Thyroid gland (tissue), 4 donors: Measurements from ENCODE around the gene OTOL1.
"Not testable (repeated sequence)": the region's sequence is repeated elsewhere in the genome, so short reads cannot be mapped to it uniquely, and the experiment has no call there.

ENCODE experiments used
- POLR2A ChIP-seq, 2 donors: fragments of 450-650 bp; IDR thresholded peaks; one replicate each; pipeline ENCODE4 v1.6.1; 2017; ENCODE audit warnings: antibody characterized with exemption in 2 of 2, mild to moderate bottlenecking in 2 of 2, moderate library complexity in 1 of 2
- TF ChIP-seq, protein P1 (sequence below), 6 experiments: fragments of 200-600 bp in 3 of 6; fragments of 450-650 bp in 3 of 6; sonication (generic) in 3 of 6; IDR thresholded peaks; one replicate each; pipeline ENCODE4 v1.5.1; 2016 to 2019; ENCODE audit warnings: antibody characterized with exemption in 6 of 6, mild to moderate bottlenecking in 2 of 6, inconsistent platforms in 1 of 6, moderate library complexity in 1 of 6

DNA sequence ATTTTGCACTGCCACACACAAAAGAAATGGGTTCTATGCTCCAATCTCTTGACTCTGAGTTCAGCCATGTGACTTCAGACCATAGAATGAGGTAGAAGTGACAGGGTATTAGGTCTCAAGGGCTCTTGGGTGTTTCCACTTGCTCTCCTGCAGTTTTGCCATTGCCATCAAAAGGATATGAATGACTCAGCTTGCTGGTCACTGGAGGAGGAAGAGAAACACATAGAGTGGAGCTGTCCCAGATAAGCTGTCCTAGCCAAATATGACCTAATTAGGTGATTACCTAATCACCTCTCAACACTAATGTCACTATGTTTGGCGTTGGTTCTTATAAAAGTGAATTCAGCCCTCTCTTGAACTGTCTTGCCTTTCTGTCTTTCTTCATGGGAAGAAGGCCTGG is 8.3 kb upstream of the OTOL1 start:
- TF ChIP-seq, protein P1, sequence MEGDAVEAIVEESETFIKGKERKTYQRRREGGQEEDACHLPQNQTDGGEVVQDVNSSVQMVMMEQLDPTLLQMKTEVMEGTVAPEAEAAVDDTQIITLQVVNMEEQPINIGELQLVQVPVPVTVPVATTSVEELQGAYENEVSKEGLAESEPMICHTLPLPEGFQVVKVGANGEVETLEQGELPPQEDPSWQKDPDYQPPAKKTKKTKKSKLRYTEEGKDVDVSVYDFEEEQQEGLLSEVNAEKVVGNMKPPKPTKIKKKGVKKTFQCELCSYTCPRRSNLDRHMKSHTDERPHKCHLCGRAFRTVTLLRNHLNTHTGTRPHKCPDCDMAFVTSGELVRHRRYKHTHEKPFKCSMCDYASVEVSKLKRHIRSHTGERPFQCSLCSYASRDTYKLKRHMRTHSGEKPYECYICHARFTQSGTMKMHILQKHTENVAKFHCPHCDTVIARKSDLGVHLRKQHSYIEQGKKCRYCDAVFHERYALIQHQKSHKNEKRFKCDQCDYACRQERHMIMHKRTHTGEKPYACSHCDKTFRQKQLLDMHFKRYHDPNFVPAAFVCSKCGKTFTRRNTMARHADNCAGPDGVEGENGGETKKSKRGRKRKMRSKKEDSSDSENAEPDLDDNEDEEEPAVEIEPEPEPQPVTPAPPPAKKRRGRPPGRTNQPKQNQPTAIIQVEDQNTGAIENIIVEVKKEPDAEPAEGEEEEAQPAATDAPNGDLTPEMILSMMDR (IDR thresholded peaks at IDR 0.05) = not testable (repeated sequence)
- TF ChIP-seq POLR2A (IDR thresholded peaks at IDR 0.05) = not testable (repeated sequence)
